Measurements from ENCODE around the gene TBX10.

The TBX10 gene

GRCh38 chr11:67617243-67617953 lies 22.2 kb downstream of the TBX10 start:
- in situ Hi-C loops (cut with MboI; ENCODE audit: low sequenced_read_pairs), result no loop called here

DNA sequence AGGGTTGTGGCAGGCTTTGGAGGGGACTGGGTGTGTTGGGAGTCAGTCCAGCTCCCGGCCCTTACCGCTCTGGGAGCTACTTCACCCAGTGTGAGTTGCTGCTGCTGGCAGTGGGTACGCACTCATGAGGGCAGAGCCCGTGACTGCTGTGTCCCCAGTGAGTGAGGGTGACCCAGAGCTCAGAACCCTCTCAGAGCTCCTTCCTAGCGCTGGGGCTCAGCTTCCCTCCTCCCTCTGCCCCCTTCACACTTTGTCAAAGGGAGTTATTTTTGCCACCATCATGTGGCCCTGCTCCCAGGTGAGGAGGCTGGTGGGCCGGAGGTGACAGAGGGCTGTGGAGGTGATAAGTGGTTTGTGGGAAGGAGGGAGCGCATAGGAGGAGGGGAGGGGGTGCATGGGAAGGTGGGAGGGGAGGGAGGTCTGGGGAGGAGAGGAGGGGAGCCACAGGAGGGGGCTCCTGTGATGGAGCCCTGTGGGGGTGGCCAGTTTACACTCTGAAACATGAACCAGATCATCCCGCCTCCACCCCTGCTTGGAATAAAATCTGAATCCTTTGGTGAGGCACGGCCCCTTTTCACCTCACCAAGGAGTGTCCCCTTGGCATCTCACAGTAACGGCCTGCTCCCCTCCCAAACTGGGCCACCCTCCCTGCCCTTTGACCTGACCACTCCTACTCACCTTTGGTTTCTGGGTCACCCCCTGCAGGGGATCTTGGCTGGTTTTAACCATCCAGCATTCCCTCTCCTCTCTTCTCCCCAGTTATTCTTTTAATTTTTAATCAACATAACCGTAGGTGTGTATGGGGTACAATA lies 22.9 kb downstream of the TBX10 start:
- in situ Hi-C loops (cut with MboI; ENCODE audit: low sequenced_read_pairs), result no loop called here

DNA sequence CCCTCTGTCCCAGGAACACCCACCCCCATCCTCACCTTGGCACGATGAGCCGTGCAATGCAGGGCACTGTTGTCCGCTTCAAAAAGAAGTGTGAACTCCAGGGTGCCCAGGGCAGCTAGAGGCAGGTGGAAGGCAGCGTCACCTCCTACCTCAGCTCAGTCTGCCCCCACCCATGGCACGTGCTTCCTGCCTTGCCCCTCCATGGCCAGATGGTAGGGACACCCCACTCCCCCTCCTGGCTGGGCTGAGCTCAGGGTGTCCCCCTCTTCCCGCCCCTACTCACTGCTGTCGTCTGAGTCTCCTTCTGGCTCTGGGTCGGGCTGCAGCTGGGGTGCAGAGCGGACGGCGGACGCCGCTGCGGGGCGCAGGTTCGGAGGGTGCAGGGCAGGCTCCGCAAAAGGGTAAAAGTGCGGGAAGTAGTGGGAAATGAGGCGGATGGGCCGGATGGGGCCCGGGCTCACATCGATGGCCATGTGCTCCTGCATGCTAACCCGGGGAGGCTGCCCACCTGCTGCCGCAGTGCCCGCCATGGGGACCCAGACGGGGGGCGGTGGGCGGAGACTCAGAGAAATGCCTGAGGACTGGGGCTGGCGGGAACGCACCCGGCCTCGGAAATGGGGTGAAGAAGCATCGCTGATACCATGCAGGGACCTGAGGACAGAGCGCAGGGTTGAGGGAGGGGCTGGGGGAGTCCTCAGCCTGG lies 23.7 kb downstream of the TBX10 start:
- in situ Hi-C loops (cut with MboI; ENCODE audit: low sequenced_read_pairs), result no loop called here

DNA sequence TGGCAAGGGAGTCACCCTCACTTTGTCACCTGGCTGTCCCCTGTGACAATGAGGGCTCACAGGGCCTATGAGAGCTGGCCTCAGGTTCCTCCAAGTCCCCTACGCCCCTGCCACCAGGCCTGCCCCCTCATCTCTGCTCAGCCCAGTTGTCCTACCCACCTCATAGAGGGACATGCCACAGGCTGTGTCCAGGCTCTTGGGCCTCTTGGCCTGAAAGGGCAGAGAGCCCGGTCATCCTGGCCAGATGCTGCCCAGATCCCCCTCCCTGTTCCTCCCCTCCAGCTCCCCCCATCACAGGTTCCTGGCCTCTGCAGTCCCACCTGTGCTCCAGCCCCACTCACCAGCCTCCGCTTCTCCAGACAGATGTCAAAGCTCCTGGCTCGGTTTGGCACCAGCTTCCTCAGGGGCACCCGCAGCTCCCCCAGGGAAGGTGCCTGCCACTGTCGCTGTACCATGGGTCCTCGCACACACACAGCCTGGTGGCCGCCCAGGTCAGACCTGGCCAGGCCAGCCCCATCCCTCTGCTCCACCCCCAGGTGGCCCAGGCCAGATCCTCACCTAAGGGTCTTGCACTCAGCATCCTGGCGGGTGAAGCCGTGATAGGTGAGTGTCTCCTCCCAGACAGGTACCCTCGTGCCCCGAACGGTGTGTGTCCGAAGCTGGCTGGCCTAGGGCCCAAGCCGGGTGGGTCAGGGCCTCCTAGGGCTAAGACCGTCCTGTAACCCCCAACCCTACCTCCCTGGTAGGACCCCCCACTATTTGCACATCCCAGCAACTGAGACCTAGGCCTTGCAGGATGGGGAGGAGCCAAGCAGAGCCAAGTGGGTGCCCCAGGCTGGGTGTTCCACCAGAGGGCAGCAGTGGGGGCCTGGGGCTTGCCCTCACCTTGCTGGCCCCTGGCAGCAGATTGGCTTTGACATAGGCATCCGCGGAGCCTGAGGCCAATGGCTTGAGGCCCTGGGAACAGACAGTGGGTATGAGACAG lies 24.5 kb downstream of the TBX10 start:
- in situ Hi-C loops (cut with MboI; ENCODE audit: low sequenced_read_pairs), result no loop called here

- in situ Hi-C loops (cut with MboI; ENCODE audit: low sequenced_read_pairs), result no loop called here
Measured at GRCh38 chr11:67613960-67614715, 25.4 kb downstream of the TBX10 start.

- in situ Hi-C loops (cut with MboI; ENCODE audit: low sequenced_read_pairs), result no loop called here
Measured at GRCh38 chr11:67613313-67613959, 26.1 kb downstream of the TBX10 start.

DNA sequence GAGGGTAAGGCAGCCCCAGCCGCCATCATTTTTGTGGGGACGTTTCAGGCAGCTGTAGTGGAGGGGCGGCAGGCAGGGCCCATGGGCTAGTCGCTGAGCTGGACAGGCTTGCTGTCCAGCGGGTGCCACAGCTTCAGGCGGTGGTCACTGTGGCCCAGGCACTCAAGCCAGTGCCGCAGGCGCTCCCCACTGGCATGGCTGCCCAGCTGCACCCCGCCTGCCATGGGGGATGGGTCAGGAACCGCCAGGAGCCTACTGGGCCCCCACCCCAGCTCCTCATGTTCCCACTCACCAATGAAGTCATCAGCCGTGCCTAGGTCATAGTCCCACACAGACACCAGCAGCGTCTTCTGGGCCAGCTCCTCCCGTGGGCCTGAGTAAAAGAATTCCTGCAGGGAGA lies 26.8 kb downstream of the TBX10 start:
- in situ Hi-C loops (cut with MboI; ENCODE audit: low sequenced_read_pairs), result no loop called here

- in situ Hi-C loops (cut with MboI; ENCODE audit: low sequenced_read_pairs), result no loop called here
Measured at GRCh38 chr11:67611704-67612587, 27.6 kb downstream of the TBX10 start.

DNA sequence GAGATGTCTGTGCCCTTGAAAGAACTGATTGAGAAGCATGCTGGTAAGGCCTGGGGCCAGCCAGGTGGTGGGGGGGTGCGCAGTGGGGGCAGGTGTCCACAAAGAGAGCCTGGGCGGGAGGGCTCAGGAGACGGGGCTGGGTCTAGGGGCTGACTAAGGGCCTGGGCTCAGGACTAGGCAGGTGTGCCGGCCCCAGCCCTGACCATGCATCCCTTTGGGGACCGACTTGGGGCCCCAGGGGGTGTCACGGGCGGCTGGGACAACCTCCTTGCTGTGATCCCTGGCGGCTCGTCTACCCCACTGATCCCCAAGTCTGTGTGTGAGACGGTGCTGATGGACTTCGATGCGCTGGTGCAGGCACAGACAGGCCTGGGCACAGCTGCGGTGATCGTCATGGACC lies 28.4 kb downstream of the TBX10 start:
- in situ Hi-C loops (cut with MboI; ENCODE audit: low sequenced_read_pairs), result no loop called here

DNA sequence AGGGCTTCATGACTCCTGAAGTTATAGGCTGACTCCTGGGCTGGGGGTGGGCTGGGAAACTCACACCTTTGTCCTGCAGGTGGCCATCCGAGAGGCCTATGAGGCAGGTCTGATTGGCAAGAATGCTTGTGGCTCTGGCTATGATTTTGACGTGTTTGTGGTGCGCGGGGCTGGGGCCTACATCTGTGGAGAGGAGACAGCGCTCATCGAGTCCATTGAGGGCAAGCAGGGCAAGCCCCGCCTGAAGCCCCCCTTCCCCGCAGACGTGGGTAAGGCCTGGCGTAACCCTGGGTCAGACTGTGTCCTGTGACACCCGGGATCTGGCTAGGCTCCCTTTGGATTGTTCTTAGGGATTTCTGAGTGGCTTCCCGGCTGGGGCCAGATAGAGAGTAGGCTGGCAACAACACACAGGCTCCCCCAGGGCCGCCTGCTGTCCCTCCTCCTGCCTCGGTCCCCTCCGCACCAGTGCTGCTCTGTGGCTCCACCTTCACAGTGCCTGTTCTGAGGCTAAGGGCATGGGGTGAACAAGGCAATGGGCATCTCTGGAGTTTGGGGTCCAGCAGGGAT lies 29.2 kb downstream of the TBX10 start:
- in situ Hi-C loops (cut with MboI; ENCODE audit: low sequenced_read_pairs), result no loop called here

GRCh38 chr11:67609316-67609715 lies 30.2 kb downstream of the TBX10 start:
- in situ Hi-C loops (cut with MboI; ENCODE audit: low sequenced_read_pairs), result no loop called here

DNA sequence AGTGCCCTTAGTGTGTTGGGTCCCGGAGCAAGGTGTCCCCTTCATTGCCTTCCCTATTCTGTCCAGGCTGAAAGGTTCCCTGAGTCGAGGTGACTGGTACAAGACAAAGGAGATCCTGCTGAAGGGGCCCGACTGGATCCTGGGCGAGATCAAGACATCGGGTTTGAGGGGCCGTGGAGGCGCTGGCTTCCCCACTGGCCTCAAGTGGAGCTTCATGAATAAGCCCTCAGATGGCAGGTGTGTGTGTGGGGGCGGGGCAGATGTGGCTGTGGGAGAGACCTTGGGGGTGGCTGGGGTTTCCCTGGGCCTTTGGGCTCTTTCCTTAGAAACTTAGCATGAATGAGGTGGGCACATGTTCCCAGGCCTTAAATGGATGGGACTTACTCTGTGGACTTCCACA lies 31.1 kb downstream of the TBX10 start:
- in situ Hi-C loops (cut with MboI; ENCODE audit: low sequenced_read_pairs), result no loop called here

GRCh38 chr11:67607507-67607906 lies 32.1 kb downstream of the TBX10 start:
- in situ Hi-C loops (cut with MboI; ENCODE audit: low sequenced_read_pairs), result no loop called here

- in situ Hi-C loops (cut with MboI; ENCODE audit: low sequenced_read_pairs), result no loop called here
Measured at GRCh38 chr11:67606492-67607295, 32.9 kb downstream of the TBX10 start, which contains the start of gene NDUFV1. TSS of gene NDUFV1 (plus strand) at chr11:67606936. CDS start at chr11:67607005, 69 bp downstream.

DNA sequence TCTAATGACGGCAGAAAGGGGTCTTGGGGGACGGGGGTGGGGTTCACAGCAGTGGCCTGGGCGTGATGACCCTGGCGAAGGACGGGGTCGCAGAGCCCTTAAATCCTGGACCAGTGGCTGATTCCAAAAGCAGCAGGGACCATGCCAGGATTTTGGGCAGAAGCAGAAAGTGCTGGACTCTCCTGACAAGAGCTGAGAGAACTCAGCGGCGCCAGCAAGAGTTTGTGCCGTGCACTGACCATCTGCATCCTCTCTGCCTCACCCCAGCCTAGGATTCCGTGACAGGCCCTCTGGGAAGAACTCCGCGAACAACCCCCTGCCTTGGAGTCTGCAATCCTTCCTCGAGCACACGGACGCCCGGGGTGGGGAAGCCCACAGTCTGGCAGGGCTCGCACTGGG lies 33.5 kb downstream of the TBX10 start:
- in situ Hi-C loops (cut with MboI; ENCODE audit: low sequenced_read_pairs), result no loop called here

GRCh38 chr11:67605231-67606011 lies 34.1 kb downstream of the TBX10 start:
- in situ Hi-C loops (cut with MboI; ENCODE audit: low sequenced_read_pairs), result no loop called here

Measured in HL-60/S4 treated with phorbol 12-myristate 13-acetate at 8.2 ng/mL for 4 days and 3 days (cell line).